Esophagus squamous epithelium (tissue), 5 donors: ENCODE data around the gene ITM2B. TPM values are rescaled to one million over a fixed set of nuclear protein-coding genes. Genes with fewer than 3 reads are reported as not detected.

Source experiments
- DNase-seq: peaks from one replicate; lab custom pipeline; 2025; lab: John Stamatoyannopoulos, UW
- H3K27ac ChIP-seq, 4 donors: fragments of 200-600 bp; sonication (generic); one replicate each; pipeline ENCODE4 v1.5.1; 2016 to 2019; ENCODE audit warnings: mild to moderate bottlenecking in 1 of 4
- H3K27me3 ChIP-seq, 4 donors: fragments of 200-600 bp; sonication (generic); 1 replicate in 3 of 4; 2 replicates in 1 of 4; pipeline versions ENCODE4 v1.5.1 to v1.6.0; 2017 to 2021; ENCODE audit warnings: antibody characterized with exemption in 1 of 4
- H3K36me3 ChIP-seq, 3 donors: fragments of 200-600 bp; sonication (generic); one replicate each; pipeline ENCODE4 v1.5.1; 2016 to 2019
- H3K4me1 ChIP-seq, 3 donors: fragments of 200-600 bp; sonication (generic); one replicate each; pipeline ENCODE4 v1.5.1; 2017 to 2019
- H3K4me3 ChIP-seq, 4 donors: fragments of 200-600 bp; sonication (generic); 1 replicate in 3 of 4; 2 replicates in 1 of 4; pipeline ENCODE4 v1.5.1; 2016 to 2019; ENCODE audit warnings: mild to moderate bottlenecking in 2 of 4, moderate library complexity in 1 of 4
- H3K9me3 ChIP-seq, 3 donors: fragments of 200-600 bp; sonication (generic); one replicate each; pipeline ENCODE4 v1.5.1; 2016 to 2019
- CTCF ChIP-seq, 6 experiments: fragments of 450-650 bp in 4 of 6; fragments of 200-600 bp in 2 of 6; sonication (generic) in 2 of 6; IDR thresholded peaks; one replicate each; pipeline ENCODE4 v1.5.1; 2016 to 2019; ENCODE audit warnings: antibody characterized with exemption in 6 of 6, mild to moderate bottlenecking in 4 of 6, moderate library complexity in 4 of 6
- POLR2A ChIP-seq, 4 donors: fragments of 450-650 bp; IDR thresholded peaks; one replicate each; pipeline ENCODE4 v1.6.1; 2017; ENCODE audit warnings: antibody characterized with exemption in 4 of 4, mild to moderate bottlenecking in 4 of 4, moderate library complexity in 3 of 4
- WGBS, 2 donors: methylation state at CpG; one replicate each; pipeline ENCODE4 v1.1.5; 2018; 5-methylcytosine and 5-hydroxymethylcytosine counted together
- intact Hi-C: fragments of 100-400 bp; cut with DNase I; formaldehyde crosslinking; loops from one replicate; pipeline ENCODE4 v1.15.0; 2022
- total RNA-seq, 4 donors: library from RNA; depleted of rRNA; stranded (reverse); fragments of >200 nt; gene quantifications; one replicate each; pipeline ENCODE4 v1.1.0, GENCODE V29; 2016
- donor health status: DM: yes; HTN: yes; CAD: no.

ITM2B gene
- total RNA-seq, 4 donors from 2014 or later, result 418 to 554 (median 457) TPM

- peaks cover 0 to 61% (median 12%) of the 10 kb centered on the region in 3 donors for H3K36me3 ChIP-seq
- TF ChIP-seq CTCF (IDR thresholded peaks at IDR 0.05) (no peak), POLR2A (IDR thresholded peaks at IDR 0.05) (no peak)
- H3K27ac ChIP-seq, result peak overlapping the region in 3 of 4 donors; percentile 34 to 67 (median 34)
- no peak for DNase-seq
- no peaks in the 10 kb centered on the region for H3K27me3 ChIP-seq
- intact Hi-C loops, result no loop called here
- H3K4me3 ChIP-seq, result no peak overlapping the region
- peaks cover 20 to 76% (median 31%) of the 10 kb centered on the region in 3 donors for H3K4me1 ChIP-seq
- H3K9me3 ChIP-seq, result no peaks in the 10 kb centered on the region
- 64 to 70% methylated on average over 3 of the region's 3 CpGs for WGBS, 2 donors
Observed at GRCh38 chr13:48251611-48252081, 18.6 kb downstream of the ITM2B start.

GRCh38 chr13:48252176-48252575 is 19.2 kb downstream of the ITM2B start:
- H3K9me3 ChIP-seq, result no peaks in the 10 kb centered on the region
- H3K27me3 ChIP-seq, result no peaks in the 10 kb centered on the region
- no peak for DNase-seq
- TF ChIP-seq CTCF (IDR thresholded peaks at IDR 0.05) (no peak), POLR2A (IDR thresholded peaks at IDR 0.05) (no peak)
- intact Hi-C loops, result no loop called here
- peaks cover 20 to 71% (median 28%) of the 10 kb centered on the region in 3 donors for H3K4me1 ChIP-seq
- H3K36me3 ChIP-seq, result peaks cover 0 to 66% (median 14%) of the 10 kb centered on the region in 3 donors
- peak overlapping the region in 3 of 4 donors; percentile 34 to 67 (median 43) for H3K27ac ChIP-seq
- no peak overlapping the region for H3K4me3 ChIP-seq
- 84 to 98% methylated on average over 9 to 10 of the region's 10 CpGs for WGBS, 2 donors

- peaks cover 2 to 83% (median 19%) of the 10 kb centered on the region in 3 donors for H3K36me3 ChIP-seq
- TF ChIP-seq CTCF (IDR thresholded peaks at IDR 0.05) (no peak), POLR2A (IDR thresholded peaks at IDR 0.05) (no peak)
- no peak overlapping the region for H3K4me3 ChIP-seq
- H3K4me1 ChIP-seq, result peaks cover 20 to 58% (median 28%) of the 10 kb centered on the region in 3 donors
- no peak for DNase-seq
- no peaks in the 10 kb centered on the region for H3K9me3 ChIP-seq
- H3K27ac ChIP-seq, result peak overlapping the region in 2 of 4 donors; percentile 26 to 38
- H3K27me3 ChIP-seq, result no peaks in the 10 kb centered on the region
- intact Hi-C loops, result no loop called here
- 61 to 62% methylated on average over 2 of the region's 2 CpGs for WGBS, 2 donors
Observed at GRCh38 chr13:48253849-48254248, 20.8 kb downstream of the ITM2B start.

- H3K4me3 ChIP-seq, result no peak overlapping the region
- DNase-seq, result no peak
- peaks cover 20 to 53% (median 24%) of the 10 kb centered on the region in 3 donors for H3K4me1 ChIP-seq
- intact Hi-C loops, result no loop called here
- no peaks in the 10 kb centered on the region for H3K9me3 ChIP-seq
- WGBS, 2 donors, result 95 to 99% methylated on average over 13 of the region's 13 CpGs
- no peaks in the 10 kb centered on the region for H3K27me3 ChIP-seq
- H3K27ac ChIP-seq, result no peak overlapping the region
- peaks cover 6 to 94% (median 23%) of the 10 kb centered on the region in 3 donors for H3K36me3 ChIP-seq
- TF ChIP-seq POLR2A (IDR thresholded peaks at IDR 0.05) (no peak), CTCF (IDR thresholded peaks at IDR 0.05) (no peak)
Observed at GRCh38 chr13:48255090-48255489, 22.1 kb downstream of the ITM2B start.

GRCh38 chr13:48255954-48256353 is 22.9 kb downstream of the ITM2B start:
- TF ChIP-seq POLR2A (IDR thresholded peaks at IDR 0.05) (no peak), CTCF (IDR thresholded peaks at IDR 0.05) (no peak)
- DNase-seq, result no peak
- Histone ChIP-seq H3K4me1 (peaks cover 13 to 44% (median 23%) of the 10 kb centered on the region in 3 donors), H3K9me3 (no peaks in the 10 kb centered on the region), H3K4me3 (no peak overlapping the region), H3K27ac (no peak overlapping the region), H3K36me3 (peaks cover 6 to 94% (median 27%) of the 10 kb centered on the region in 3 donors), H3K27me3 (no peaks in the 10 kb centered on the region)
- 53 to 62% methylated on average over 1 of the region's 1 CpG for WGBS, 2 donors
- intact Hi-C loops, result no loop called here
